ENCODE measurements around the gene RTN4RL1. TPM values are rescaled to one million over a fixed set of nuclear protein-coding genes. Genes with fewer than 3 reads are reported as not detected.
"Not testable (repeated sequence)": the region's sequence is repeated elsewhere in the genome, so short reads cannot be mapped to it uniquely, and the experiment has no call there.

RTN4RL1 gene
- polyA plus RNA-seq, 3 donors = 1.1 to 1.7 (median 1.3) TPM

DNA sequence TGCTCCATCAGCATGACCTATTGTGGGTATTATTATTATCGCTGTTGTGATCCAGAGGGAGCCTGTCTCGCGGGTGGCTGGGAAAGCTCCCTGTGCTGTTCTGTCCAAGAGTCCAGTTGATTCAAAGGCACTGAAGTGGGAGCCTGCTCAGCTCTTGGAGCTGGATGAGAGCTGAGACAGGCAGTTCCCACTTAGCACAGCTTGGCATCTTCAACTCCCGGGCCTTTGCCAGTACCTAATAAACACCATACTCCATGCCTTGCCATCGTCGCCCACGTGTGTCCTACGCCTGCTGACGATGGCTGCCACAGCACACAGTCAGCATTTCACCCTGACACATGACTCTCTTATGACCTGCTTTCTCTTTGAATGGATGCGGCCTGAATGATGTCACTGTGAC, 32.6 kb downstream of the RTN4RL1 start:
- DNase-seq (ENCODE audit: extremely low read depth in 1 of 11, low read depth in 9 of 11, low spot score in 4 of 11) = no peak

DNA sequence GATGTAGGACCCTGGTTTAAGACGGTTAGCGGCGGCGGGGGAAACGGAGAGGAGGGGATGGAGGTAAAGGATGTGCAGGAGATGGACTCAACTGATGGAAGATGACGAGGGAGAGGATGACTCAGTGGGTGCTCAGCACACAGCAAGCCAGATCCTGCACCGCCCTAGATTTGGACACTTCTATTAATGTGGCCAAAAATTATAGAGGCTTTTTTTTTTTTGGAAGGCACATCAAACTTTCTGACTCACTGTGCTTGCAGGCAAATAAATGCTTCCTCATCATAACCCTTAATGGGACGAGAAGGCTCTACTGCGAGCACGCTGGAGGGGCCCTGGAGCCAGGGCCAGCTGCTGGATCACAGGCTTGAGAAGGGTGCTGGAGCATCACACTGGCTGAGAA, 36.0 kb downstream of the RTN4RL1 start:
- DNase-seq (ENCODE audit: extremely low read depth in 1 of 11, low read depth in 9 of 11, low spot score in 4 of 11) = no peak

DNA sequence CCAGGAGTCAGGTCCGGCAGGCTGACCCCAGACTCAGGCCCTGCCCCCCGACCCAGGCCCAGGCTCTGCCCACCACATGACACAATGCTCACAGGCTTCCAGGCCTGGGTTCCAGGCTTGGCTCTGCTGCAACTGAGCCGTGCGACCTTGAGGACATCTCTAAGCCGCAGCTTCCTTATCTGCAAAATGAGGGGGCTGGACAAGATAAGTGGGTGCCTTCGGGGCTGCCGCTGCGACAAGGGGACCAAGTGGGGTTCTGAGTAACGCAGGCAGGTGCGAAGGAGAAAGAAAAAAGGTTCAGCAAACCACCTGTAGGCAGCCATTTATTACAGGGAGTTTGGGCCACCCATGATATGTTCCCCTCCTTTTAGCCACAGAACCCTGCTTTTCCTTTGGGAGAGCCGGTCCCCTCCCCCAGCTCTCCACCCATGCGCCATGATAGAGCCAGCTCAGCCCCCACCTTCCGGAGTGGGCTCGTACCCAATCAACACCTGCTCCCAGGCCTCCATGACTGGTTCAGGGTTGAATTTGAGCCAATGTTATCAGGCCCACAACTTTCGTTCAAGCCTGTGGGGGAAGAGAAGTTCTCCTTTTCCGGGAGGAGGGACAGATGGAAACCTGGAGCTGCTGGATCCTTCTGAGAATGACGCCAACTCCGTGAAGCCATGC, 38.2 kb downstream of the RTN4RL1 start:
- DNase-seq (ENCODE audit: extremely low read depth in 1 of 11, low read depth in 9 of 11, low spot score in 4 of 11) = no peak

DNA sequence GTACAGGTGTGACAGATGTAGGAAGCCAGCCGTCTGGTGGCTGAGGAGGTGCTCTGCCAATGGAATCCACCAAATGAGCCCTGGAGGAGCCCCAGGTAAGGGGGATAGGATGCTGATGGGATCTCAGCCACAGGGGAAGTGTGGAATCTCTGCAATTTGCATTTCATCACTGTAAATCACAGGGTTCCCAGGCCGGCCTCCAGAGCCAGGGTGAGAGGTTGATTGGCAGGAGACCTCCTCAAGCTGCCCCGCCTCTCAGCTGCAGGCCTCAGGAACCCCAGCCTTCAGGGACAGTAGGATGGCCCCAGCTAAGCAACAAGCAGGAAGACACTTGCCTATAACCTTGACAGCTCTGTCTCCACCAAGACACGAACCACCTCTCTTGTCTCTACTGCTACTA, 39.4 kb downstream of the RTN4RL1 start:
- no peak for DNase-seq (ENCODE audit: extremely low read depth in 1 of 11, low read depth in 9 of 11, low spot score in 4 of 11)

DNA sequence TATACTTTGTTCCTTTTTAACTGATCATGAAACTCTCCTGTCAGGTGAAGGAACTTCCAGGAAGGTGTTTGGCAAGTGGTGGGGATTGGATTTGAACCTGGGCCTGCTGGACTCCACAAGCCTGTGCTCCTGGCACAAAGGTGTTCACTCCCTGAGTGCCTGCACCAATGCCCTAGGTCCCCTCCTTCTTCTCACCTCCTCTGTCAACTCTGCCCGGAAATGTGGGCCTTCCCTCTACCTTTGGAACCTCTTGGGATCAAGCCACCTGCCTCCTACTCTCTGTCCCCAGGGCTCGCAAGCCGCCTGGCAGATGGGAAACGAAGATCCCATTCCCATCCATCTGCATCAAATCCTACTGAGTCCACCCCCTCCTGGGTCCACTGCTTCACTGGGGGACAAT, 40.0 kb downstream of the RTN4RL1 start:
- no peak for DNase-seq (ENCODE audit: extremely low read depth in 1 of 11, low read depth in 9 of 11, low spot score in 4 of 11)

DNA sequence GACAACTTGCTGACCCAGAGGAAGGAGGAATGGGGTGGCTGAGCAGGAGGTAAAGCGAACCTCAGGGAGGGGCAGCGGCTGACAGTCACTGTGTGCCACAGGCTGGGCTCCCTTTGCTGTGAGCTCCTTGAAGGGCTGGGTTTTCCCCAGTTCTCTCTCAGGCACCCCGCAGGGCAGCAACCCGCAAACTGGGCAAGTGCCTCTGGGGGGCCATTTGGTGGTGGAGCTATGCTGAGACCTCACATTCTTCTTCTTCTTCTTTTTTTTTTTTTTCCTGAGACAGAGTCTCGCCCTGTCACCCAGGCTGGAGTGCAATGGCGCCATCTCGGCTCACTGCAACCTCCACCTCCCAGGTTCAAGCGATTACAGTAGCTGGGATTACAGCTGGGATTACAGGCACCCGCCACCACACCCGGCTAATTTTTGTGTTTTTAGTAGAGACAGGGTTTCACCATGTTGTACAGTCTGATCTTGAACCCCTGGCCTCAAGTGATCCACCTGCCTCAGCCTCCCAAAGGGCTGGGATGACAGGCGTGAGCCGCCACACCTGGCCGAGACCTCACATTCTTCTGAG, 42.3 kb downstream of the RTN4RL1 start:
- not testable (repeated sequence) for DNase-seq (ENCODE audit: extremely low read depth in 1 of 11, low read depth in 9 of 11, low spot score in 4 of 11)

DNA sequence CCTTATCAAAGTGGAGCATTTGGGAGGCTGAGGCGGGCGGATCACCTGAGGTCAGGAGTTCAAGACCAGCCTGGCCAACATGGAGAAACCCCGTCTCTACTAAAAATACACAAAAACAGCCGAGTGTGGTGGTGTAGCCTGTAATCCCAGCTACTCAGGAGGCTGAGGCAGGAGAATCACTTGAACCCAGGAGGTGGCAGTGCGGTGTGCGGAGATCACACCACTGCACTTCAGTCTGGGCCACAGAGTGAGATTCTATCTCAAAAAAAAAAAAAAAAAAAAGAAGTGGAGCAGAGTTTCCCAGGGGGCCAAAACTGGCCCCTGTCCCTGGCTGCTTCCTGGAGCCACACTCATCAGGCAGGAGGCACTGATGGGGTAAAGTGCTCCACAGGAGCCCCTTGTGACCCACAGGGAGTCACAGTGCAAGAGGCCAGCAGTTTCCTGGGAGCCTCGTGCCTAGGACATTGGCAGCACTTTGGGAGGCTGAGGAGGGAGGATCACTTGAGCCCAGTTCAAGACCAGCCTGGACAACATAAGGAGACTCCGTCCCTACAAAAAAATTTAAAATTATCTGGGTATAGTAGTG, 44.4 kb downstream of the RTN4RL1 start:
- no peak for DNase-seq (ENCODE audit: extremely low read depth in 1 of 11, low read depth in 9 of 11, low spot score in 4 of 11)

DNA sequence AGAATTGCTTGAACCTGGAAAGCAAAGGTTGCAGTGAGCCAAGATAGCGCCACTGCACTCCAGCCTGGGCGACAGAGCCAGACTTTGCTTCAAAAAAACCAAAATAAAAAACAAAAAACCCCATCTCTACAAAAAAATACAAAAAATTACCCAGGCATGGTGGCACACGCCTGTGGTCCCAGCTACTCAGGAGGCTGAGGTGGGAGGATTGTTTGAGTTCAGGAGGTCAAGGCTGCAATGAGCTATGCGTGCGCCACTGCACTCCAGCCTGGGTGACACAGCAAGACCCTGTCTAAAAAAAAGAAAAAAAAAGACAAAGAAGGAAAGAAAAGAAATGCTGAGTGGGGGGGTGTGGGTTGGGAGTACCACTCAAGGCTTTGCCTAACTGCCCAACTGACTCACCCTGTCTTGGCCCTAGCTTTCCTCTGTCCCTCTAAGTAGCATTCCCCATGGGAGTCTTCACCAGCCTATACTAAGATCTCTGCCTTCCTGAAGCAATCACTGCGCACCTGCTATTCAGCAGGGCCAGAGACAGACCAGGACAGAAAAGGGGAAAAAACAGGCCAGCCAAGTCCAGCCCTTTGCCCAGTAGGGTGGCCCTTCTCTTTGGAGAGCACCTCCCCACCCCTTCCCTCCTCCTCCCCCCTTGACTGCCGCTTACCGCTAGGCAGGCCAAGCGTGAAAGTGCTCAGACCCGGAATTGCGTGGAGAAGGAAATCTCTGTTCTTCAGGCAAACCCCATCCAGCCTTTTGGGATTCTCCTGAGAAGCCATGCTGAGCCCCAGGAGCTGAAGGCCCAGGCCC, 45.8 kb downstream of the RTN4RL1 start:
- DNase-seq (ENCODE audit: extremely low read depth in 1 of 11, low read depth in 9 of 11, low spot score in 4 of 11) = no peak

DNA sequence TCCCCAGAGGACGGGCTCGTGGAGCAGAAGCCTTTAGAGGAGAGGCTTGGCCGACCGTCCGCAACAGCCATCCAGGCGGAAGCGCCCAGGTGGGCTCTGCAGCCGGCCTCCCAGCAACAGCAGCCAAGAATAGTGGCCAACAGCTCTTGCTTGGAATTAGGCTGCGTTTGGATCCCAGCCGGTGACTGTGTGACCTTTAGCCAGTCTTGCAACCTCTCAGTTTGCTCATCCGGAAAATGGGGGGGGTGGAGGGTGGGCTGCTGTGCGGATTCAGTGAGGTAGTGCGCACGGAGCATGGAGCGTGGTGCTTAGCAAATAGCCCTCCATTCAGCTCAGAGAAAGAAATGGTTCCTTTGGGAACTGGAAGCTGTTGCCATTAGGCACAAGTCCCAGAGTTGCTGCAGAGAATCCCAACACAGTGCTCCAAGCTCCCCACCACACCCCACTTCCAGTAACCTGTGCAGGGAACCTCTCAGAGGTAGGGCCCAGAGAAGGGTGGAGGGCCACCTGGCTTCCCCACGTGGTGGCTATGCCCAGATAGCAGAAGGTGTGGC, 46.7 kb downstream of the RTN4RL1 start:
- no peak for DNase-seq (ENCODE audit: extremely low read depth in 1 of 11, low read depth in 9 of 11, low spot score in 4 of 11)

DNA sequence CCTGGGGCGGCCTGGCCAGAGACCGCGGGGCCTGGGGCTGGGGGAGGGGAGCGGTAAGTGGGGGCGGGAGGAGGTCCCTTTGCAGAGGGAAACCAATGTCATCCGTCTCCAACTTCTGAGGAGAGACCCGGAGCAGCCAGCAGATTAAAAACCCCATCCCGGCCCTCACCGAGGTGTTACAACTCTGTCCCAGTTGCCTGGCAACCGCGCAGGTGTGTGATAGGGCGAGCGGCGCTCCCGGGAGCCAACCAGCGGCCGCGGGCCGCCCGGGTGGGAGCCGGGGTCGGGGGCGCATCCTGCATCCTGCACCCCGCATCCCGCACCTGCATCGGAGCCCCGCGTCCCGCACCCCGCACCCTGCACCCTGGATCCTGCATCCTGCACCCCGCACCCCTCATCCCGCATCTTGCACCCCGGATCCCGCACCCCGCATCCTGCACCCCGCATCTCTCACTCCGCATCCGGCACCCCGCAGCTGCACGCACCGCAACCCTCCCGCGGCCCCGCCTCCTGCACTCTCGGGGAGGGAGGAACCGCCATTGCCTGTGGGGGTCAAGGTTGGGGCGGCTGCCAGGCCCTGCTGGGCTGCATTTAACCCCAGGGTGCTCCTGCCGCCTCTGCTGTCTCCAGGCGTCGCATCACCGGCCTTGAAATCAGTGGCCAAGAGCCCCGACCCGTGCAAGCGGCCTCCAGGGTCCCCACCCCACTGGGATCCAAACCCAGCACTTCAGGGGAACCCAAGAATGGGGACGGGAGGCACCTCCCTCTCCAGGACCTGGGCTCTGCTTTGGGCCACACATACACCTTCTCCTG, 47.3 kb downstream of the RTN4RL1 start:
- no peak for DNase-seq (ENCODE audit: extremely low read depth in 1 of 11, low read depth in 9 of 11, low spot score in 4 of 11)

DNA sequence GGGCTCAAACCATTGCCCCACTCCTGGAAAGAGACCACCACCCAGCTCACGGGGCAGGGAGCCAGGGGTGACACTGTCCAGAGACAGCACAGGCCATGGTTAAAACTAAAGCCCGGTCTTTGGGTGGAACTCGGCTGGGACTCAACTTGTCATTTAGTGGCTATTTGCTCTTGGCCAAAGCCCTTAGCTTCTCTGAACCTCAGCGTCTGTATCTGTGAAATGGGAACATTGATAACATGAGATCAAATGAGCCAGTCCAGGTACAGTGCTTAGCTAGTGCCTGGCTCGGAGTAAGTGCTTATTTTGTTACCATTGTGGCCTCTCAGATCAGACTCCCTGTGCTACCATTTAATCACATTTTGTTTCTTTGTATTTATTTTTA, 48.5 kb downstream of the RTN4RL1 start:
- no peak for DNase-seq (ENCODE audit: extremely low read depth in 1 of 11, low read depth in 9 of 11, low spot score in 4 of 11)

DNA sequence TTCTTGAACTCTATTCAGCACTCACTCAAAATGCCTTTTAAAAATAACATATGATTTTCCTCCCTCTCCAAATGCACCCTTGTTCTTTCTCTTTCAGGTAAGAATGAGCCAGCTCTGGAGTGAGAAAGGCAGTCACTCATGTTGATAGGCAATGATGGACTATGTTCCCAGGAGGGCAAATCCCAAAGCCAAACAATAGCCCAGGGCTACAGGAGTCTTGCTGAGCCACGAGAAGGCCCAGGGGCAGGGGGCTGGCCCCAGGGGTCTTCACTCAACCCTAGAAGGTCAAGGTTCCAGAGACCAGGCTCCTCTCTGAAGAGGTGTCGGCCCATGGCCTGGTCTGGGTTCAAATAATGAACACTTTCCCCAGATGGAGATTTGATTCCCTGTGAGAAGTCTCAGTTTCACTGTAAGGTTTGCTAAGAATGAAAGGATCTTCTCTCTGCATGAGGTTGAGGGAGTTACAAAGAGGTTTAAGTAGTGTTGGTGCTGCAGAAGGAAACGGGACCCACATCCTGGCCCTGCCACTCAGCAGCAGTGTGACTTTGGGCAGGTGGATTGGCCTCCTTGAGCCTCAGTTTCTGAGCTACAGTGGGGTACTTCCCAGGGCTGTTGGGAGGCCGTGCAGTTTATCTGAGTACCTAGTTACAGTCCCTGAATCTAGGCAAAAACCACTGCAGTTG, 49.0 kb downstream of the RTN4RL1 start:
- DNase-seq (ENCODE audit: extremely low read depth in 1 of 11, low read depth in 9 of 11, low spot score in 4 of 11) = no peak

DNA sequence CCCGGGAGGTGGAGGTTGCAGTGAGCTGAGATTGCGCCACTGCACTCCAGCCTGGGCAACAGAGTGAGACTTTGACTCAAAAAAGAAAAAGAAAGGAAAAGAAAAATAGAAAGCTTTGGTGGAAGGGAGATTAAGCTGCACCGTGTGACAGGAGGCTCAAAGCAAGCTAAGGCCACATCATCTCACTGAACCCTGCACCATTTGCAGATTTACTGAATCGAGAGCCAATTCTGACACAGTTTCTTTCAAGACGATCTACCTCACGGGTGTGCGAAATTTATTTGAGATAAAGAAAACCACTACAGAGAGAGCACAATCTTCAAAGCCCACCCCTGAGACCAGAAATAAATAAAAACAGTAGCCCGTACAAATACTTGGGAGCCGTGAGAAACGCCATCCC, 49.6 kb downstream of the RTN4RL1 start:
- DNase-seq (ENCODE audit: extremely low read depth in 1 of 11, low read depth in 9 of 11, low spot score in 4 of 11) = no peak

DNA sequence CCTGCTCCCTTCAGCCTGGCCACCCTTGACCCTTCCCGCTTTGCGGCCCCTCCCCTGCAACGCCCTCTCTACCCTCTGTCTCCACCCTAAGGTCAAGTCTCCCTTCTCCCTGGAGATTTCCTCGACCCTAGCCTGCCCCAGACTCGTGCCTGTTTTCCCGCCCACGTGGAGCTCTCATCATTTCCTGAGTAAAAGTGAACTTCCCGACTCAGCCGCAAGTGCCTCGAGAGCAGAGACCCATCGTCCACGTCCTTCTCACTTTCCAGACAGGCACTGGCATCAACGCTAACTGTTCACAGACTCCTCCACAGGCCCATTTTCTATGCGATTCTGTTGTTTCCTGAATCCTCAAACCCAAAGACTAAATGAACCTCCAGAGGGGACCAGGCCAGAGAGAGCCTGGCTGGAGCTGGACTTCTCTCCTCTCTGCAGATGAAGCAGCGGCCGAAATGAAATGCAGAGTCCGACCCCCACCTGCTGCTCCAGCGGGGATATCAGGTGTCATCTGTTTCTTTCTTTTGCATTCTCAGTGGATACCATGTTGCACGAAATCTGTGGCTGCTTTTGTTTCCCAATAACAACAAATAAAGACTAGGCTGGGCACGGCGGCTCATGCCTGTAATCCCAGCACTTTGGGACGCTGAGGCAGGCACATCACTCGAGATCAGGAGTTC, 52.5 kb downstream of the RTN4RL1 start:
- DNase-seq (ENCODE audit: extremely low read depth in 1 of 11, low read depth in 9 of 11, low spot score in 4 of 11) = no peak

DNA sequence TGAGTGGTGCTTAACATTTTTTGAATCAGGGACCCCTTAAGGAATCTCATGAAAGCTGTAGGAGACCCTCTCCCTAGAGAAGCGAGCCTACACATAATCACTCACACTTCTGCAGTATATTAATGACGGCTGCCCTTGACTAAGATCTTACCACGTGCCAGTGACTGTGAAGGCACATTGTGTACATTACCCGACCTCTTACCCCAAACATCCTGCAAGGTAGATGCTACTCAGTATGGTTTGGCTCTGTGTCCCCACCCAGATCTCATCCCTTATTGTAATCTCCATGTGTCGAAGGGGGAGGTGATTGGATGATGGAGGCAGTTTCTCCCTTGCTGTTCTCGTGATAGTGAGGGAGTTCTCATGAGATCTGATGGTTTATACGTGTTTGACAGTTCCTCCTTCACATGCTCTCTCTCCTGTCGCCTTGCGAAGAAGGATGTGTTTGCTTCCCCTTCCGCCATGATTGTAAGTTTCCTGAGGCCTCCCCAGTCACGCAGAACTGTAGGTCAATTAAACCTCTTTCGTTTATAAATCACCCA, 54.2 kb downstream of the RTN4RL1 start:
- no peak for DNase-seq (ENCODE audit: extremely low read depth in 1 of 11, low read depth in 9 of 11, low spot score in 4 of 11)

DNA sequence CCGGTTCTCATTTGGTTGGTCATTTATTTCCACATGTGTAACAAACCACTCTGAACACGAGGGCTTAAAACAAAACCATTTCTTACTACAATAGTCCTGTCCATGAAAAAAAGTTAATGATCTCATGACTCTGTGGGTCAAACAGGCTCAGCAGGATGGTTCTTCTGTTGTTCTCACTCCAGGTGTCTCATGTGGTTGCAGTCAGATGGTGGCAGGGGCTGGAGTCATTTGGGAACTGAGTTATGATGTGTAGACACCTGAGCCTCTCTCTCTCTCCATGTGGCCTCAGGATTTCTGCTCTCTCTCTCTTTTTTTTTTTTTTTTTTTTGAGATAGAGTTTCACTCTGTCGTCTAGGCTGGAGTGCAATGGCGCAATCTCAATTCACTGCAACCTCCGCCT, 55.4 kb downstream of the RTN4RL1 start:
- no peak for DNase-seq (ENCODE audit: extremely low read depth in 1 of 11, low read depth in 9 of 11, low spot score in 4 of 11)

DNA sequence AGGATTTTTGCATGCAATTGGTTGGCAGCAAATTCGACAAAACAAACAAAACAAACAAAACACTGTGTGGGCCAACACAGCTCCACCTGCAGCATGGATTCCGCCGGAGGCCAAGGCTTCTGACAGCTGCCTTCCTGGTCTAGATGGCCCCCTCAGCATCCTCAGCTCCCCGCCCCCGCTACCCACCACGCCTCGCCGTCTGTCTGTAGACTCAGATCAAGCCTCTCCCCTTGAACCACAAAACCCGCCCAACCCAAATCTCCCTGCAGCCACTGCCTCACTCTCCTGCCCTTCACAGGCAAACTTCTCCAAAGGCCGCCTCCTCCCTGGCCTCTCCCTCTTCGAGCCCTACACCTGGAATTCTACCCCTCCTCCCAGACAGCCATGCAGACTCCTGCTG, 57.9 kb downstream of the RTN4RL1 start:
- no peak for DNase-seq (ENCODE audit: extremely low read depth in 1 of 11, low read depth in 9 of 11, low spot score in 4 of 11)
